GM12878 (cell line): ENCODE measurements around the gene CARD14. TPM values are rescaled to one million over a fixed set of nuclear protein-coding genes. Genes with fewer than 3 reads are reported as not detected.

Source experiments
- ATAC-seq: fragments of 200-7000 bp; cut with Tn5 transposase; 3 replicates; pipeline ENCODE4 v1.9.1; 2020; ENCODE audit warnings: mild to moderate bottlenecking, moderate library complexity
- BruUV-seq: library from RNA; stranded (reverse); fragments of 400-500 nt; replicated peaks from 2 replicates; lab custom pipeline; 2021; lab: Mats Ljungman, UMichigan
- CTCF ChIA-PET: fragments of 300-600 bp; sonication (Branson Sonifier 250); formaldehyde crosslinking; extraction: SDS; loops from one replicate; lab custom pipeline; 2021; ENCODE audit warnings: inconsistent platforms; lab: Yijun Ruan, JAX
- POLR2A ChIA-PET: fragments of 350-600 bp; formaldehyde crosslinking; extraction: SDS; loops from one replicate; lab custom pipeline; 2021; ENCODE audit warnings: inconsistent platforms; lab: Charles Lee
- RAD21 ChIA-PET: fragments of 300-600 bp; sonication (Branson Sonifier 250); formaldehyde crosslinking; loops from one replicate; lab custom pipeline; 2023; ENCODE audit warnings: antibody characterized with exemption; ENCODE audit not compliant: unreplicated experiment; lab: Charles Lee
- SMC1A ChIA-PET: fragments of 300-600 bp; sonication (Branson Sonifier 250); formaldehyde crosslinking; loops from one replicate; lab custom pipeline; 2023; ENCODE audit not compliant: unreplicated experiment, uncharacterized antibody; lab: Charles Lee
- DNase-seq: peaks from one replicate; pipeline ENCODE4 v3.0.0-alpha.2; 2011; ENCODE audit warnings: low read depth, low spot score
- FAIRE-seq: peaks from 3 replicates; lab custom pipeline; 2011; peaks lifted over from hg19 to GRCh38; lab: Jason Lieb, UNC
- H2AFZ ChIP-seq: 2 replicates; pipeline ENCODE4 v1.6.0; 2011; ENCODE audit warnings: low read depth, low read length, control low read depth; ENCODE audit not compliant: control insufficient read depth
- H3K27ac ChIP-seq: 2 replicates; pipeline ENCODE4 v1.5.1; 2011; ENCODE audit warnings: control low read depth; ENCODE audit not compliant: control insufficient read depth, insufficient read depth
- H3K27me3 ChIP-seq, 2 experiments: replicated peaks in 1 of 2; 2 replicates each; pipeline versions ENCODE4 v1.6.0 to v1.6.1; 2011; ENCODE audit warnings: low read length in 1 of 2; ENCODE audit not compliant: control insufficient read depth in 2 of 2, insufficient read depth in 2 of 2
- H3K36me3 ChIP-seq, 2 experiments: 2 replicates each; pipeline ENCODE4 v1.5.1; 2011; ENCODE audit warnings: low read length in 1 of 2; ENCODE audit not compliant: control insufficient read depth in 2 of 2, insufficient read depth in 2 of 2
- H3K4me1 ChIP-seq: 2 replicates; pipeline ENCODE4 v1.6.1; 2011; ENCODE audit warnings: mild to moderate bottlenecking, low read length, moderate library complexity, mixed read lengths; ENCODE audit not compliant: control insufficient read depth, insufficient read depth
- H3K4me2 ChIP-seq: 2 replicates; pipeline ENCODE4 v1.6.0; 2011; ENCODE audit warnings: control low read depth; ENCODE audit not compliant: control insufficient read depth, insufficient read depth
- H3K4me3 ChIP-seq: fragments of 200-600 bp; sonication (generic); 2 replicates; pipeline ENCODE4 v1.5.1; 2016
- H3K79me2 ChIP-seq: 2 replicates; pipeline ENCODE4 v1.6.0; 2011; ENCODE audit warnings: low read length; ENCODE audit not compliant: control insufficient read depth, insufficient read depth
- H3K9ac ChIP-seq: 2 replicates; pipeline ENCODE4 v1.8.0; 2011; ENCODE audit warnings: low read length, control low read depth, mixed read lengths; ENCODE audit not compliant: control insufficient read depth, insufficient read depth
- H3K9me3 ChIP-seq: replicated peaks from 3 replicates; pipeline ENCODE4 v1.5.1; 2011; ENCODE audit warnings: mild to moderate bottlenecking, low read length; ENCODE audit not compliant: control insufficient read depth, insufficient read depth
- H4K20me1 ChIP-seq: 2 replicates; pipeline ENCODE4 v1.6.0; 2011; ENCODE audit not compliant: control insufficient read depth, insufficient read depth
- BHLHE40 ChIP-seq, 2 experiments: fragments of 450-650 bp in 1 of 2; IDR thresholded peaks; 2 replicates each; pipeline ENCODE4 v1.6.1; 2011 to 2017; ENCODE audit warnings: low read depth in 2 of 2, borderline replicate concordance in 1 of 2, improper control_type of control experiment in 1 of 2, low read length in 1 of 2, mild to moderate bottlenecking in 1 of 2
- CHD1 ChIP-seq: IDR thresholded peaks from 2 replicates; pipeline ENCODE4 v1.6.1; 2012; ENCODE audit warnings: low read depth, low read length, improper control_type of control experiment
- EGR1 ChIP-seq, 2 experiments: IDR thresholded peaks; 1 replicate in 1 of 2; 2 replicates in 1 of 2; pipeline ENCODE4 v1.6.1; 2011 to 2012; ENCODE audit warnings: low read depth in 2 of 2, low read length in 2 of 2, borderline replicate concordance in 1 of 2, mild to moderate bottlenecking in 1 of 2, moderate library complexity in 1 of 2
- ETV6 ChIP-seq, 2 experiments: fragments of 450-650 bp in 1 of 2; IDR thresholded peaks in 1 of 2; conservative IDR thresholded peaks in 1 of 2; 2 replicates each; pipeline ENCODE4 v1.6.1; 2014; ENCODE audit warnings: antibody characterized with exemption in 1 of 2, borderline replicate concordance in 1 of 2, low read depth in 1 of 2, mild to moderate bottlenecking in 1 of 2, moderate library complexity in 1 of 2
- HDAC6 ChIP-seq: fragments of 200-600 bp; sonication (generic); IDR thresholded peaks from one replicate; pipeline ENCODE4 v1.8.0; 2017; ENCODE audit warnings: antibody characterized with exemption; ENCODE audit not compliant: unreplicated experiment
- NFYA ChIP-seq: IDR thresholded peaks from 2 replicates; pipeline ENCODE4 v1.6.1; 2011; ENCODE audit warnings: low read depth, mild to moderate bottlenecking, low read length, improper control_type of control experiment, borderline replicate concordance
- POU2F2 ChIP-seq: IDR thresholded peaks from 3 replicates; pipeline ENCODE4 v1.6.1; 2011; ENCODE audit warnings: low read depth, mild to moderate bottlenecking, low read length, borderline replicate concordance
- SREBF2 ChIP-seq: IDR thresholded peaks from 2 replicates; pipeline ENCODE4 v1.6.1; 2012; ENCODE audit warnings: mild to moderate bottlenecking, low read length
- TCF12 ChIP-seq: IDR thresholded peaks from 2 replicates; pipeline ENCODE4 v1.6.1; 2011; ENCODE audit warnings: low read depth, mild to moderate bottlenecking, low read length
- WGBS: methylation state at CpG from one replicate; pipeline ENCODE4 v1.1.6; 2016; ENCODE audit warnings: low lambda C conversion rate; ENCODE audit not compliant: insufficient replicate concordance, insufficient coverage; ENCODE audit errors: missing lambda C conversion rate; 5-methylcytosine and 5-hydroxymethylcytosine counted together
- in situ Hi-C: fragments of 300-500 bp; cut with MboI; formaldehyde crosslinking; loops from 9 replicates; pipeline ENCODE4 v1.14.3; 2018; ENCODE audit warnings: mixed read lengths
- intact Hi-C: fragments of 100-400 bp; cut with micrococcal nuclease; formaldehyde crosslinking; loops from one replicate; pipeline ENCODE4 v1.14.2; 2022; ENCODE audit not compliant: unreplicated experiment
- polyA plus RNA-seq, 11 experiments: library from polyadenylated mRNA; depleted of rRNA in 4 of 11; unstranded in 6 of 11; stranded (reverse) in 5 of 11; fragments of >200 nt; fragmentation: Nextera tagmentation in 4 of 11; fragmentation: Illumina TruSeq in 1 of 11; extraction: Ambion mirVana in 4 of 11; extraction: Trizol in 1 of 11; gene quantifications; 1 replicate in 1 of 11; 2 replicates in 10 of 11; pipeline versions ENCODE4 v1.2.1 to v1.2.3, GENCODE V29; 2011 to 2016; ENCODE audit warnings: inconsistent platforms in 2 of 11, missing spikeins in 2 of 11, low read depth in 1 of 11
- total RNA-seq, 4 experiments: library from RNA; depleted of rRNA in 3 of 4; stranded (reverse); fragments of >200 nt in 3 of 4; fragmentation: Illumina TruSeq in 1 of 4; extraction: Trizol in 1 of 4; gene quantifications; 2 replicates each; pipeline versions ENCODE4 v1.2.1 to v1.2.3, GENCODE V29; 2013 to 2021
- TF ChIP-seq, protein P1 (sequence below), 3 experiments: IDR thresholded peaks in 2 of 3; conservative IDR thresholded peaks in 1 of 3; 2 replicates each; pipeline ENCODE4 v1.5.1; 2011; ENCODE audit warnings: low read depth in 3 of 3, low read length in 3 of 3, mild to moderate bottlenecking in 3 of 3, control low read depth in 2 of 3, moderate library complexity in 2 of 3, inconsistent platforms in 1 of 3, mixed read lengths in 1 of 3; ENCODE audit not compliant: control insufficient read depth in 2 of 3, insufficient read depth in 1 of 3; ENCODE audit errors: extremely low read depth in 1 of 3
- TF ChIP-seq, protein P2 (sequence below): IDR thresholded peaks from 2 replicates; pipeline ENCODE4 v1.6.1; 2012; ENCODE audit warnings: low read length, inconsistent platforms
- TF ChIP-seq, protein P3 (sequence below): fragments of 150-350 bp; IDR thresholded peaks from 2 replicates; pipeline ENCODE4 v1.6.1; 2014; ENCODE audit warnings: mild to moderate bottlenecking, low read depth, low read length
- TF ChIP-seq, protein P4 (sequence below): fragments of 150-350 bp; IDR thresholded peaks from 2 replicates; pipeline ENCODE4 v1.6.1; 2016; ENCODE audit warnings: low read depth, low read length

CARD14 gene
- total and polyA plus RNA-seq, 10 of the 15 experiments (the other 5 are each of a cell fraction or from before 2014, with no cell fraction given), result 0.08 to 0.15 TPM; not detected in 8

DNA sequence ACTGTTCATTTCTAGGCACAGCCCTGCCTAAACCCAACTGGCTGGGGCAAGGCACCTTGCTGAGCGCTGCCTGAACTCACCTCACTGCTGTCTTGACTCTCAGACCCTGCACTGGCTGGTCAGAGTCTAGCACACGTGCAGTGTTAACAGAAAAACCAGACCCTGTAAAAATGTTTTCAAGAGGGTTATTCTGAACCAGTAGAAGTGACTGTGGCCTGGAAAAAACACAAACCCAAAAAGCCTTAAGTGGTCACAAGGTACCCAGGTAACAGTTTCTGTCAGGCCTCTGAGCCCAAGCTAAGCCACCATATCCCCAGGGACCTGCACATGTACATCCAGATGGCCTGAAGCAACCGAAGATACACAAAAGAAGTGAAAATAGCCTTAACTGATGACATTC lies 16.8 kb upstream of the CARD14 start:
- no peak overlapping the region for H3K4me3 ChIP-seq
- TF ChIP-seq, protein P1, sequence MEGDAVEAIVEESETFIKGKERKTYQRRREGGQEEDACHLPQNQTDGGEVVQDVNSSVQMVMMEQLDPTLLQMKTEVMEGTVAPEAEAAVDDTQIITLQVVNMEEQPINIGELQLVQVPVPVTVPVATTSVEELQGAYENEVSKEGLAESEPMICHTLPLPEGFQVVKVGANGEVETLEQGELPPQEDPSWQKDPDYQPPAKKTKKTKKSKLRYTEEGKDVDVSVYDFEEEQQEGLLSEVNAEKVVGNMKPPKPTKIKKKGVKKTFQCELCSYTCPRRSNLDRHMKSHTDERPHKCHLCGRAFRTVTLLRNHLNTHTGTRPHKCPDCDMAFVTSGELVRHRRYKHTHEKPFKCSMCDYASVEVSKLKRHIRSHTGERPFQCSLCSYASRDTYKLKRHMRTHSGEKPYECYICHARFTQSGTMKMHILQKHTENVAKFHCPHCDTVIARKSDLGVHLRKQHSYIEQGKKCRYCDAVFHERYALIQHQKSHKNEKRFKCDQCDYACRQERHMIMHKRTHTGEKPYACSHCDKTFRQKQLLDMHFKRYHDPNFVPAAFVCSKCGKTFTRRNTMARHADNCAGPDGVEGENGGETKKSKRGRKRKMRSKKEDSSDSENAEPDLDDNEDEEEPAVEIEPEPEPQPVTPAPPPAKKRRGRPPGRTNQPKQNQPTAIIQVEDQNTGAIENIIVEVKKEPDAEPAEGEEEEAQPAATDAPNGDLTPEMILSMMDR (IDR thresholded peaks at IDR 0.05 in 2 of 3, conservative IDR thresholded peaks at IDR 0.05 in 1 of 3; ENCODE audit: control insufficient read depth in 2 of 3, extremely low read depth in 1 of 3, insufficient read depth in 1 of 3, low read depth in 3 of 3, low read length in 3 of 3), result no peak
- TF ChIP-seq, protein P2, sequence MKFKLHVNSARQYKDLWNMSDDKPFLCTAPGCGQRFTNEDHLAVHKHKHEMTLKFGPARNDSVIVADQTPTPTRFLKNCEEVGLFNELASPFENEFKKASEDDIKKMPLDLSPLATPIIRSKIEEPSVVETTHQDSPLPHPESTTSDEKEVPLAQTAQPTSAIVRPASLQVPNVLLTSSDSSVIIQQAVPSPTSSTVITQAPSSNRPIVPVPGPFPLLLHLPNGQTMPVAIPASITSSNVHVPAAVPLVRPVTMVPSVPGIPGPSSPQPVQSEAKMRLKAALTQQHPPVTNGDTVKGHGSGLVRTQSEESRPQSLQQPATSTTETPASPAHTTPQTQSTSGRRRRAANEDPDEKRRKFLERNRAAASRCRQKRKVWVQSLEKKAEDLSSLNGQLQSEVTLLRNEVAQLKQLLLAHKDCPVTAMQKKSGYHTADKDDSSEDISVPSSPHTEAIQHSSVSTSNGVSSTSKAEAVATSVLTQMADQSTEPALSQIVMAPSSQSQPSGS, result no peak
- TF ChIP-seq BHLHE40 (IDR thresholded peaks at IDR 0.05; ENCODE audit: borderline replicate concordance in 1 of 2, low read depth in 2 of 2, low read length in 1 of 2), result peak; percentile 85 to 91
- TF ChIP-seq NFYA, result no peak
- TF ChIP-seq SREBF2, result no peak
- TF ChIP-seq HDAC6, result no peak
- no peak for TF ChIP-seq ETV6 (conservative IDR thresholded peaks at IDR 0.05 in 1 of 2, IDR thresholded peaks at IDR 0.05 in 1 of 2; ENCODE audit: borderline replicate concordance in 1 of 2, low read depth in 1 of 2)
- no peak for TF ChIP-seq POU2F2
- TF ChIP-seq CHD1, result no peak
- TF ChIP-seq, protein P3, sequence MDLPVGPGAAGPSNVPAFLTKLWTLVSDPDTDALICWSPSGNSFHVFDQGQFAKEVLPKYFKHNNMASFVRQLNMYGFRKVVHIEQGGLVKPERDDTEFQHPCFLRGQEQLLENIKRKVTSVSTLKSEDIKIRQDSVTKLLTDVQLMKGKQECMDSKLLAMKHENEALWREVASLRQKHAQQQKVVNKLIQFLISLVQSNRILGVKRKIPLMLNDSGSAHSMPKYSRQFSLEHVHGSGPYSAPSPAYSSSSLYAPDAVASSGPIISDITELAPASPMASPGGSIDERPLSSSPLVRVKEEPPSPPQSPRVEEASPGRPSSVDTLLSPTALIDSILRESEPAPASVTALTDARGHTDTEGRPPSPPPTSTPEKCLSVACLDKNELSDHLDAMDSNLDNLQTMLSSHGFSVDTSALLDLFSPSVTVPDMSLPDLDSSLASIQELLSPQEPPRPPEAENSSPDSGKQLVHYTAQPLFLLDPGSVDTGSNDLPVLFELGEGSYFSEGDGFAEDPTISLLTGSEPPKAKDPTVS, result no peak
- TF ChIP-seq, protein P4, sequence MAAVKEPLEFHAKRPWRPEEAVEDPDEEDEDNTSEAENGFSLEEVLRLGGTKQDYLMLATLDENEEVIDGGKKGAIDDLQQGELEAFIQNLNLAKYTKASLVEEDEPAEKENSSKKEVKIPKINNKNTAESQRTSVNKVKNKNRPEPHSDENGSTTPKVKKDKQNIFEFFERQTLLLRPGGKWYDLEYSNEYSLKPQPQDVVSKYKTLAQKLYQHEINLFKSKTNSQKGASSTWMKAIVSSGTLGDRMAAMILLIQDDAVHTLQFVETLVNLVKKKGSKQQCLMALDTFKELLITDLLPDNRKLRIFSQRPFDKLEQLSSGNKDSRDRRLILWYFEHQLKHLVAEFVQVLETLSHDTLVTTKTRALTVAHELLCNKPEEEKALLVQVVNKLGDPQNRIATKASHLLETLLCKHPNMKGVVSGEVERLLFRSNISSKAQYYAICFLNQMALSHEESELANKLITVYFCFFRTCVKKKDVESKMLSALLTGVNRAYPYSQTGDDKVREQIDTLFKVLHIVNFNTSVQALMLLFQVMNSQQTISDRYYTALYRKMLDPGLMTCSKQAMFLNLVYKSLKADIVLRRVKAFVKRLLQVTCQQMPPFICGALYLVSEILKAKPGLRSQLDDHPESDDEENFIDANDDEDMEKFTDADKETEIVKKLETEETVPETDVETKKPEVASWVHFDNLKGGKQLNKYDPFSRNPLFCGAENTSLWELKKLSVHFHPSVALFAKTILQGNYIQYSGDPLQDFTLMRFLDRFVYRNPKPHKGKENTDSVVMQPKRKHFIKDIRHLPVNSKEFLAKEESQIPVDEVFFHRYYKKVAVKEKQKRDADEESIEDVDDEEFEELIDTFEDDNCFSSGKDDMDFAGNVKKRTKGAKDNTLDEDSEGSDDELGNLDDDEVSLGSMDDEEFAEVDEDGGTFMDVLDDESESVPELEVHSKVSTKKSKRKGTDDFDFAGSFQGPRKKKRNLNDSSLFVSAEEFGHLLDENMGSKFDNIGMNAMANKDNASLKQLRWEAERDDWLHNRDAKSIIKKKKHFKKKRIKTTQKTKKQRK, result no peak
- 0 out of 2 replicates have a peak, but pooled peaks have one; percentile 23 for TF ChIP-seq TCF12
- no peak for TF ChIP-seq EGR1 (IDR thresholded peaks at IDR 0.05; ENCODE audit: borderline replicate concordance in 1 of 2, low read depth in 2 of 2, low read length in 2 of 2)

More for the DNA sequence above, 16.8 kb upstream of the CARD14 start:
- 32% methylated on average over 3 of the region's 3 CpGs for WGBS
- no peaks in the 10 kb centered on the region for H3K27me3 ChIP-seq
- ATAC-seq (peak; percentile 89), FAIRE-seq (no peak), DNase-seq (peak; percentile 56)
- BruUV-seq, result no TSS peak
- H3K79me2 ChIP-seq, result peaks cover 3% of the 10 kb centered on the region
- ChIA-PET CTCF (no interaction called here), RAD21 (no interaction called here), POLR2A (no interaction called here), SMC1A (no interaction called here)
- in situ Hi-C loops, result no loop called here
- no peak overlapping the region for H3K9ac ChIP-seq
- H3K36me3 ChIP-seq, result no peaks in the 10 kb centered on the region
- peaks cover 4% of the 10 kb centered on the region; the same call in 2 of the 3 replicates for H3K9me3 ChIP-seq
- H3K27ac ChIP-seq, result no peak overlapping the region
- H3K4me1 ChIP-seq, result peaks cover 12% of the 10 kb centered on the region
- intact Hi-C loops, result no loop called here
- peak overlapping the region; percentile 46 for H2AFZ ChIP-seq
- no peaks in the 10 kb centered on the region for H4K20me1 ChIP-seq
- H3K4me2 ChIP-seq, result peak overlapping the region; percentile 54; the same call in 1 of the 2 replicates
